HUES64 (cell line): ENCODE measurements around the gene ITGB2.

Experiments used
- H3K27ac ChIP-seq: 2 replicates; pipeline ENCODE4 v1.7.0; 2013; ENCODE audit warnings: low read depth, low read length, inconsistent platforms
- H3K27me3 ChIP-seq: 2 replicates; pipeline ENCODE4 v1.6.1; 2013; ENCODE audit warnings: mild to moderate bottlenecking, low read length; ENCODE audit not compliant: insufficient read depth
- H3K36me3 ChIP-seq: 2 replicates; pipeline ENCODE4 v1.6.1; 2013; ENCODE audit warnings: mild to moderate bottlenecking, low read length; ENCODE audit not compliant: insufficient read depth
- H3K4me1 ChIP-seq: 2 replicates; pipeline ENCODE4 v1.6.1; 2013; ENCODE audit warnings: mild to moderate bottlenecking, low read length, moderate library complexity; ENCODE audit not compliant: insufficient read depth
- H3K4me3 ChIP-seq: 2 replicates; pipeline ENCODE4 v1.5.1; 2013; ENCODE audit warnings: mild to moderate bottlenecking, low read length, moderate library complexity
- H3K9ac ChIP-seq: 2 replicates; pipeline ENCODE4 v1.6.1; 2013; ENCODE audit warnings: mild to moderate bottlenecking, low read depth, low read length
- H3K9me3 ChIP-seq: 2 replicates; pipeline ENCODE4 v1.6.1; 2013; ENCODE audit warnings: low read depth, low read length; ENCODE audit not compliant: insufficient read depth
- WGBS: fragments of 150-250, 120-280 bp; methylation state at CpG from one replicate; pipeline ENCODE4 v1.1.7; 2013; ENCODE audit warnings: missing lambda C conversion rate; 5-methylcytosine and 5-hydroxymethylcytosine counted together

The ITGB2 gene

DNA sequence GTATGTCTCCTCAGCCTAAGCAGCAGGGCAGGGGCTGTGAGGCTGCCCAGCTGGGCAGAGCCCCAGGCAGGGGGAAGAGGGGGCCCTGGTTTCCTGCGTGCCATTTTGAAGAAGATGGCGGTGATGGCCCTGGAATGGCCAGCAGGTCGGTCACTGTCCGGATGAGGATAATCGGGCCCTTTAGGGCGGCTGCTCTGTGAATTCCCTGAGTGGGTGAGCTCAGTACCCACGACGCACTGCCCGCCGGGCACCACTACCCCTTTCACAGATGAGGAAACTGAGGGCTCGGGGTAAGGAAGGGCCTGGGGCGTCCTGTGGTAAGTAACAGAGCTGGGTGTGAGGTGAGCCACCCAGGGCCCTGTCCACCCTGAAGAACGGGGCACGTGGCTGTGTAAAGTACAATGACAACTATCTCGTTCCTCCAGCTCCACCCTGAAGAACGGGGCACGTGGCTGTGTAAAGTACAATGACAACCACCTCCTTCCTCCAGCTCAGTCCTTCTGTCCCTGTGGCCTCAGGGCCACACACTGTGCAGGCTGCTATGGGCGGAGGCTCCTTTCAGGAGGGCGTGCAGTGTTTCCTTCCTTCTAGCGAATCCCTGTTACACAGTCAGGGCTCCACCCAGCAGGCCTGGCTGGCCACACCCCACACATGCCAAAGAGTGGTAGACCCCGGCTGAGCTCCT is 23.2 kb downstream of the ITGB2 start:
- 81% methylated on average over 21 of the region's 21 CpGs for WGBS
- Histone ChIP-seq H3K27me3 (no peaks in the 10 kb centered on the region), H3K4me1 (no peaks in the 10 kb centered on the region), H3K9ac (no peak overlapping the region), H3K27ac (no peak overlapping the region), H3K4me3 (no peak overlapping the region), H3K36me3 (no peaks in the 10 kb centered on the region), H3K9me3 (no peaks in the 10 kb centered on the region)

DNA sequence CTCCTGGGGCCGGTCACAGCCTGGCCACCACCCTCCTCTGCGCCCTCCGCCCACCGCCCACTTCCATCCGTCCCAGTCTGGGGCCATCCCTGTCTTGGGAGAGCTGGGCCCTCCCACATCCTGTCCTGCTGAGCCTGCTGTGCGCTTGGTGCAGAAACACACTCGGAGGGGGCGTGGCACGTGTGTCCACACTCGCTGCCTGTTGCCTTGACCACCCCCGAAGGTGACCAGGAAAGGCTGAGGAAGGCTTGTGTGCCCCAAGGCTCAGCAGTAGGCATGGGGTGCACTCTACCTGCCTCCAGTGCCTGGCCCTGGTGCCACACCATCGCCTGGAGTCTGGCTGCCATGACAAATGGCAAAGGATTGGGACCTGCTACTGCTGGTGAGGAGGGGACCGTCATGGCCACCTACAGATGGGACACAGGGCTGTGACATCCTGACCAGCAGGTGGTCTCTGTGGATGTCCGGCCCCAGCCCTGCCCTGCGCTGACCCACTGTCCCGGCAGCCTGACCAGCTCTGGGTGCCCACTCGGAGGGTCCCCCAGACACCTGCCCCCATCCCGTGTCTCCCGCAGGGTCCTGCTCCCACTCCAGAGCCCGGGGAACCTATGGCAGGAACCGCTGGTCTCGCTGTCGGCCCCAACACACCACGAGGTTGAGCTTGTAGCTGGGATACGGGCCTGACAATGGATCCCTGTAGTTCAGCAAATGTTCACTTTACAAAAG is 24.0 kb downstream of the ITGB2 start:
- 90% methylated on average over 25 of the region's 25 CpGs for WGBS
- Histone ChIP-seq H3K9ac (no peak overlapping the region), H3K27ac (no peak overlapping the region), H3K4me1 (no peaks in the 10 kb centered on the region), H3K36me3 (no peaks in the 10 kb centered on the region), H3K4me3 (no peak overlapping the region), H3K9me3 (no peaks in the 10 kb centered on the region), H3K27me3 (0 out of 2 replicates have a peak, but pooled peaks cover 2% of the 10 kb centered on the region)

DNA sequence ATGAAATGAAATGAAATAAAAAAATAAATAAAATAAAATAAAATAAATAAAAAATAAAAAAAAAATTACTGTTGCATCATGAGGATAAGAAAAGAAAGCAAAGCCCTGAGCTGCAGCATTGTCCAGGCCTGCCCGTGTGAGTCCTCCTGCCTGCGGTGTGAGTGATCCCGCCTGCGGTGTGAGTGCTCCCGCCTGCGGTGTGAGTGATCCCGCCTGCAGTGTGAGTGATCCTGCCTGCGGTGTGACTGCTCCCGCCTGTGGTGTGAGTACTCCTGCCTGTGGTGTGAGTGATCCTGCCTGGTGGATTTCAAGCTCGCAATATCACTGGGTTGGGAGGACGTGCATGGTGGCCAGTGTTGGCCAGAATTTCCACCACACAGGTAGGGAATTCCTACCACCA is 24.8 kb downstream of the ITGB2 start:
- H3K36me3 ChIP-seq: no peaks in the 10 kb centered on the region
- no peaks in the 10 kb centered on the region for H3K9me3 ChIP-seq
- no peak overlapping the region for H3K4me3 ChIP-seq
- H3K4me1 ChIP-seq: no peaks in the 10 kb centered on the region
- H3K27me3 ChIP-seq: 0 out of 2 replicates have a peak, but pooled peaks cover 2% of the 10 kb centered on the region
- H3K27ac ChIP-seq: no peak overlapping the region
- no peak overlapping the region for H3K9ac ChIP-seq
- 95% methylated on average over 11 of the region's 11 CpGs for WGBS

DNA sequence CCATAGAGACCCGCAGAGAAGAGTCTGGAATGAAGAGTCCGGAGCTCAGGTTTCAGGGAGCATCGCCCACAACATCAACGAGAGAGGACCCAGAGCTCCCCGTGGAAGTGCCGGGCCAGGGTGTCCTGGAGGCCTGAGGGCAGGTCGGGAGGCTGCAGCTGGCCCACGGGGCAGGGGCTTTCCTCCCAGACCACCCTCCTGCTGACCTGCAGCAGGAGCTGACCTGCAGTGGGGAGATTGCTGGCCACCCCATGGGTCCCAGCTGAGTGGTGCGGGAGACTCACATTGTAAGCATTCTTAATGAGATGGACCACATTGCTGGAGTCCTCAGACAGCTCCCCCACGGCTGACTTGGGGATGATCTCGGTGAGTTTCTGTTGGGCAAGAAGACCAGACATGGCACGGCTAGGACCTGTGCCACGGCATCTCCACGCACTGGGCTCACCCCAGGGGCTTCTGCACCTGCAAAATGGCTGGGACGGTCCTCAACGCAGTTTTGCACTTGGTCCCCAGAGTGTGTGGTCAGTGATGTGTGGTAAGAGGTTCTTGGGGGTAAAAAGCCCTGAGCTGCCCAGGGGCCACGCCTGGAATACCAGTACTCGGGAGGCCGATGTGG is 25.9 kb downstream of the ITGB2 start:
- Histone ChIP-seq H3K9ac (no peak overlapping the region), H3K4me3 (no peak overlapping the region), H3K27ac (no peak overlapping the region), H3K27me3 (0 out of 2 replicates have a peak, but pooled peaks cover 2% of the 10 kb centered on the region), H3K4me1 (no peaks in the 10 kb centered on the region), H3K9me3 (no peaks in the 10 kb centered on the region), H3K36me3 (no peaks in the 10 kb centered on the region)
- WGBS: 90% methylated on average over 19 of the region's 19 CpGs

DNA sequence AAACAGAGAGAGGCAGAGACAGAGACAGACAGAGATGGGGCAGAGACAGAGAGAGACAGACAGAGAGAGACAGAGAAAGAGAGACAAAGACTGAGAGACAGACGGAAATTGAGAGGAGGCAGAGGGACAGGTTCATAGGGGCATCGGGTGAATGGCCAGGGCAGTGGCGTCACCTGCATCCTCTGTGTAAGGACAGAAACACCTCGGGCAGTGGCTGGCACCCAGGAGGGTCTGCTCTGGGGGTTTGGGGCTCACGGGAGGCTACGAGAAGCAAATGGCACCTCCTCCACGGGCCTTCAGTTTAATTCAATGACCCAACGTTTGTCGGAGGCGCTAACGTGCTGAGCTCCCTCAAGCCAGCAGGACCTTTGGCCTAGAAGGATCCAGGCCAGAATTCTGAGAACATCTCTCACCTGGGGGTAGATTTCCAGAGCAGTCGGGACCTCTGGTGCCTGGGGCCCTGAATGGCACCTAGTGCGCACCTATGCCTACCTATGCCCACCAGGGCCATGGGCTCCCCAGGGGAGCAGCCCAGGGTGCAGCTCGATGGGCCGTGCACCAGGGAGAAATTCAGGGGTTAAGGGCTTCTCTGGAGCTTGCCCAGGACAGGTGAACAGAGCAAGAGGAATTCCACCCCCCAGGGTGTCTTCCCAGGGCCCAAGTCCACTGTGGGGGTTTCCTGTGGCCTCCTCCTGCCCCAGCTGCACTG is 26.6 kb downstream of the ITGB2 start:
- 91% methylated on average over 15 of the region's 15 CpGs for WGBS
- Histone ChIP-seq H3K9me3 (no peaks in the 10 kb centered on the region), H3K4me3 (no peak overlapping the region), H3K9ac (no peak overlapping the region), H3K27me3 (0 out of 2 replicates have a peak, but pooled peaks cover 2% of the 10 kb centered on the region), H3K36me3 (no peaks in the 10 kb centered on the region), H3K4me1 (no peaks in the 10 kb centered on the region), H3K27ac (no peak overlapping the region)

DNA sequence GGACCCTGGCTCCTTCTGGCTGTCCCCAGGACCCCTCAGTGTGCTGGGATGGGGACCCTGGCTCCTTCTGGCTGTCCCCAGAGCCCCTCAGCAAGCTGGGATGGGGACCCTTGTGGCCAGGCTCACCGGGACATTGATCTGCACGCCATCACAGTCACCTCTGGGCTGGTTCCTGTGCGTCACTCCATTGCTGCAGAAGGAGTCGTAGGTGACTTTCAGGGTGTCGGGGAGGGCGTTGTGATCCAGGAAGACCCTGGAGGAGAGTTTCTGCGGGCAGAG is 27.5 kb downstream of the ITGB2 start:
- WGBS: 92% methylated on average over 7 of the region's 7 CpGs
- Histone ChIP-seq H3K9me3 (no peaks in the 10 kb centered on the region), H3K36me3 (no peaks in the 10 kb centered on the region), H3K9ac (no peak overlapping the region), H3K27ac (no peak overlapping the region), H3K4me3 (no peak overlapping the region), H3K27me3 (0 out of 2 replicates have a peak, but pooled peaks cover 2% of the 10 kb centered on the region), H3K4me1 (no peaks in the 10 kb centered on the region)

DNA sequence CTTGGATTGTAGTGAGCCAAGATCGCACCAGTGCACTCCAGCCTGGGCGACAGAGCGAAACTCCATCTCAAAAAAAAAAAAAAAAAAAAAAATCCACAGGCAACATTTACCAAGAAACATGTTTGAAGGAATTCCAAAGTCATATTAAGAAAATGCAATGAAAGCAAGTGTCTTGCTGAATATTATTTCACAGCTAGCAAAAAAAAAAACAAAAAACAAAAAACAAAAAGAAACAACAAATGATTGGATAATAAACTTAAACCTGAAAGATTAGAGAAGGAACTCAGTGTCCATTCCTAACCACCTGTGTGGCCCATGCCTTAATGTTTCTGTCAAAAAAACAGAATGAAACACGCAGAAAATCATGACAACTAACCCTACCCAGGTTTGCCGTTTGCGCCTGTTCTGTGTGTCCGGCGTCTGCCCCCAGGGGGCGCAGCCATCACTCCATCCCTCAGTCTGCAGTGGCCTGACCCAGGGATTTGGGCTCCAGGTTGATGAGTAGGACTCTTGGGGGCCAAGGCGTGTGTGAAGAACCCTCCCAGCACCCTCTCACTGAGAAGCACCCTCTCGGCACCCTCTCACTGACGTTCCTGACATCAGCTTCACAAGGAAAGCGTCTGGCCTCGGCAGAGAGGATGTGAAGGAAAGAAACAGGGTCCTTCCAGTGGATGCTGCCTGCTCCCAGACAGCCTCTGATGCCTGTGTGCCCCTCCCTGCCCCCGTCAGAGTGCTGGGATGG is 28.0 kb downstream of the ITGB2 start:
- Histone ChIP-seq H3K4me1 (no peaks in the 10 kb centered on the region), H3K9me3 (no peaks in the 10 kb centered on the region), H3K36me3 (no peaks in the 10 kb centered on the region), H3K27me3 (0 out of 2 replicates have a peak, but pooled peaks cover 2% of the 10 kb centered on the region), H3K27ac (no peak overlapping the region), H3K4me3 (no peak overlapping the region), H3K9ac (no peak overlapping the region)
- 46% methylated on average over 13 of the region's 15 CpGs for WGBS

DNA sequence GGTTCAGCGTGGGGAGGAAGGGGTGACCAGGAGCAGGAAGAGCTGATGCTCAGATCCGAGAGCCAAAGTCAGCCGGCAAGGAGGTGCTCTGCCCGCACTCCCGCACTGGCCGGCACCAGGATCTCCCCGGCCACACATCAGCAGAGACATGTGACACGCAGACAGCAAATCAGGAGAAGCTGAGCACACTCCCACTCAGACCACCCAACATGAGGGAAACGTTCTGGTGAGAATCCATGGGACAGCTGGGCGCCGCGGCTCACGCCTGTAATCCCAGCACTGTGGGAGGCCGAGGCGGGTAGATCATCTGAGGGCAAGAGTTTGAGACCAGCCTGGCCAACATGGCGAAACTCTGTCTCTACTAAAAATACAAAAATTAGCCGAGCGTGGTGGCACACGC is 28.6 kb downstream of the ITGB2 start:
- Histone ChIP-seq H3K9ac (no peak overlapping the region), H3K36me3 (no peaks in the 10 kb centered on the region), H3K4me1 (no peaks in the 10 kb centered on the region), H3K4me3 (no peak overlapping the region), H3K27ac (no peak overlapping the region), H3K27me3 (0 out of 2 replicates have a peak, but pooled peaks cover 2% of the 10 kb centered on the region), H3K9me3 (no peaks in the 10 kb centered on the region)
- 88% methylated on average over 19 of the region's 19 CpGs for WGBS

DNA sequence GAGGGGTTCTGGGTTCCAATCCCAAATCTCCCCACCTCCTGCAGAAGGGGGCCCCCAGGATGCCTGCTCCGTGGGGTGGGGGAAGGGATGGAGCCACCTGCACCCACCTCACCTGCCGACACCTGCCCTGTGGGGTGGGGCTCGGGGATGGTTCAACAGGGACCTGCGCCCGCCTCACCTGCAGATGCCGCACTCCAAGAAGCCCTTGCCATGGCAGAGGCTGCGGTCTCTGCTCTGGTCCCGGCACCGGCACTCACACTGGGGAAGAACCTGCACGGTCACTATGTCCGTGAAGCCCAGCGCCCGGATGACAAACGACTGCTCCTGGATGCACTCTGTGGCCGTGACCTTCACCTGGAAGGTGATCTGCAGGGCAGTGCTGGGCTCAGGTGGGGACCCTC is 29.1 kb downstream of the ITGB2 start:
- WGBS: 95% methylated on average over 14 of the region's 15 CpGs
- H3K4me3 ChIP-seq: no peak overlapping the region
- H3K4me1 ChIP-seq: no peaks in the 10 kb centered on the region
- H3K27me3 ChIP-seq: 0 out of 2 replicates have a peak, but pooled peaks cover 2% of the 10 kb centered on the region
- H3K36me3 ChIP-seq: no peaks in the 10 kb centered on the region
- no peak overlapping the region for H3K9ac ChIP-seq
- H3K9me3 ChIP-seq: no peaks in the 10 kb centered on the region
- H3K27ac ChIP-seq: no peak overlapping the region

DNA sequence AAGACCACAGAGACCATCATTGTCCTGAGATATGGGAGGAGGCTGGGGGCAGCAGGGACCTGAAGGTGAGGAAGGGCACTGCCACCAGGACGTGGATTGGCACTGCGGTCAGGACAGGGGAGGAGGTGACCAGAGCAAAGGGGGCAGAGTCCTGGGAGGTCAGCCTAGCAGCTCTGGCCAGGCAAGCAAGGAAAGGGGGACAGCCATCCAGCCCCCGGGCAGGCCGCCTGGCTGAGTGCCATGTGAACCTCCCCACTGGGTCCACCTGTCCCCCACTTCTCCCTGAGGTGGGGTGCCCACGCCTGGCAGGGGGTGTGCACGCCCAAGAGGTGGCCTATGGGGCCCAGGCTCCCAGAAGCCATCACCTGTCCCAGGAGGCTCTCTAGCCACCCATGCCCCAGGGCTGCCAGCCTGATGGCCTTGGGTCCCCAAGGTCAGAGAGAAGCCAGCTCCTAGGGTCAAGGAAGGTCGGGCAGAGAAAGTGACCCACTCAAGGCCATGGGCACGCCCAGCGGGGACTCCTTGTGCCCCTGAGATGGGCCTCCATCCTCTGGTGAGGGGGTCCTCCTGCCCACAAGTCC is 29.6 kb downstream of the ITGB2 start:
- H3K4me3 ChIP-seq: no peak overlapping the region
- no peak overlapping the region for H3K9ac ChIP-seq
- H3K27me3 ChIP-seq: 0 out of 2 replicates have a peak, but pooled peaks cover 2% of the 10 kb centered on the region
- no peak overlapping the region for H3K27ac ChIP-seq
- H3K4me1 ChIP-seq: no peaks in the 10 kb centered on the region
- no peaks in the 10 kb centered on the region for H3K9me3 ChIP-seq
- 95% methylated on average over 9 of the region's 9 CpGs for WGBS
- H3K36me3 ChIP-seq: no peaks in the 10 kb centered on the region
